Stimulated activated CD8-positive, alpha-beta memory T cell treated with anti-CD3 and anti-CD28 coated beads, Interleukin-12 subunit alpha, Interleukin-12 subunit beta, amount 100 ng/mL, for 1 hour (primary cell): ENCODE measurements around the gene CASKIN2.
"Not testable (repeated sequence)": the region's sequence is repeated elsewhere in the genome, so short reads cannot be mapped to it uniquely, and the experiment has no call there.

Source experiments
- DNase-seq: peaks from one replicate; pipeline ENCODE4 v3.0.0-alpha.2; 2020; ENCODE audit warnings: low read depth

CASKIN2 gene

GRCh38 chr17:75468779-75469373 is 46.5 kb downstream of the CASKIN2 start:
- no peak for DNase-seq

GRCh38 chr17:75468291-75468754 is 47.0 kb downstream of the CASKIN2 start:
- DNase-seq = no peak

- no peak for DNase-seq
These were observed 50.3 kb downstream of the CASKIN2 start for GRCh38 chr17:75465039-75465438.

- no peak for DNase-seq
These were observed 51.7 kb downstream of the CASKIN2 start for GRCh38 chr17:75463603-75464002.

GRCh38 chr17:75460295-75460694 is 55.0 kb downstream of the CASKIN2 start:
- DNase-seq = no peak

- DNase-seq = no peak
These were observed 55.6 kb downstream of the CASKIN2 start for GRCh38 chr17:75459590-75460267.

GRCh38 chr17:75459246-75459589 is 56.1 kb downstream of the CASKIN2 start:
- no peak for DNase-seq

- DNase-seq = no peak
These were observed 58.2 kb downstream of the CASKIN2 start for GRCh38 chr17:75457047-75457654.

GRCh38 chr17:75456417-75457046 is 58.8 kb downstream of the CASKIN2 start, which contains the start of gene TMEM94:
TSS of gene TMEM94 (plus strand) at chr17:75456635. CDS start at chr17:75471906, 15,271 bp downstream.
- DNase-seq = peak; percentile 85

GRCh38 chr17:75456039-75456416 is 59.3 kb downstream of the CASKIN2 start:
- no peak for DNase-seq

- not testable (repeated sequence) for DNase-seq
These were observed 60.7 kb downstream of the CASKIN2 start for GRCh38 chr17:75454672-75455071.

- DNase-seq = no peak
These were observed 61.1 kb downstream of the CASKIN2 start for GRCh38 chr17:75454193-75454592.

- no peak for DNase-seq
These were observed 65.1 kb downstream of the CASKIN2 start for GRCh38 chr17:75450270-75450669.
